Hair follicular keratinocyte (primary cell): Measurements from ENCODE around the gene DCUN1D5. TPM values are rescaled to one million over a fixed set of nuclear protein-coding genes. Genes with fewer than 3 reads are reported as not detected.

Experiments
- total RNA-seq: library from RNA; depleted of rRNA; stranded (reverse); fragments of >200 nt; gene quantifications from 2 replicates; pipeline ENCODE4 v1.2.3, GENCODE V29; 2015

Gene DCUN1D5
- 97.6 and 134 TPM in 2 replicates for total RNA-seq

GRCh38 chr11:103091801-103092524 lies at the start of gene DCUN1D5:
DCUN1D5 (minus strand) TSS chr11:103092160; CDS start chr11:103091872, 288 bp downstream.

GRCh38 chr11:103108933-103109817 lies 17.2 kb upstream of the DCUN1D5 start, which contains the start of gene DYNC2H1:
DYNC2H1 (plus strand) TSS chr11:103109426; CDS start chr11:103109575, 149 bp downstream.

Other genes starting within 250 kb of the DCUN1D5 start
- 0.78 and 5.9 TPM in 2 replicates for gene MMP3, start 248.6 kb downstream of the DCUN1D5 start, total RNA-seq
- not detected in 2 replicates for gene MMP12, start 217.2 kb downstream of the DCUN1D5 start, total RNA-seq
- 0.16 TPM in 1 of 2 replicates, not detected in the other for gene MMP13, start 136.4 kb downstream of the DCUN1D5 start, total RNA-seq
- gene DYNC2H1, start 17.3 kb upstream of the DCUN1D5 start, total RNA-seq = 13.9 and 21.9 TPM in 2 replicates